SK-N-SH (cell line): Measurements from ENCODE around the gene RASIP1. TPM values are rescaled to one million over a fixed set of nuclear protein-coding genes. Genes with fewer than 3 reads are reported as not detected.

Source experiments
- CTCF ChIA-PET: fragments of 300-600, 350-600 bp; formaldehyde crosslinking; extraction: SDS; loops from one replicate; lab custom pipeline; 2021; lab: Yijun Ruan, JAX
- POLR2A ChIA-PET: fragments of 350-600 bp; sonication (Branson Sonifier 250); formaldehyde crosslinking; extraction: SDS; loops from one replicate; lab custom pipeline; 2020; ENCODE audit warnings: antibody characterized with exemption, inconsistent platforms; lab: Yijun Ruan, JAX
- DNase-seq: peaks from one replicate; pipeline ENCODE4 v3.0.0; 2012
- H2AFZ ChIP-seq: fragments of 200-600 bp; sonication (generic); 2 replicates; pipeline ENCODE4 v1.8.1; 2016; ENCODE audit warnings: antibody characterized with exemption, mild to moderate bottlenecking, low read depth
- H3F3A ChIP-seq: fragments of 200-600 bp; sonication (generic); replicated peaks from 2 replicates; pipeline ENCODE3; 2016; ENCODE audit warnings: antibody characterized with exemption, mild to moderate bottlenecking; ENCODE audit not compliant: insufficient read depth
- H3K27ac ChIP-seq, 2 experiments: fragments of 200-500 bp in 1 of 2; fragments of 200-600 bp in 1 of 2; sonication (Bioruptor generic) in 1 of 2; sonication (generic), shearing (Covaris generic) in 1 of 2; 2 replicates each; pipeline versions ENCODE4 v1.5.1 to v1.6.1; 2014 to 2016; ENCODE audit warnings: low read depth in 2 of 2, inconsistent platforms in 1 of 2, low read length in 1 of 2, mild to moderate bottlenecking in 1 of 2, mixed read lengths in 1 of 2
- H3K27me3 ChIP-seq: fragments of 200-600 bp; sonication (generic), shearing (Covaris generic); 2 replicates; pipeline ENCODE4 v1.6.1; 2016; ENCODE audit warnings: mixed run types; ENCODE audit not compliant: insufficient read depth
- H3K36me3 ChIP-seq, 2 experiments: fragments of 200-500 bp in 1 of 2; fragments of 200-600 bp in 1 of 2; sonication (Bioruptor generic) in 1 of 2; sonication (generic) in 1 of 2; replicated peaks in 1 of 2; 2 replicates each; pipeline versions ENCODE3 to v1.5.1; 2014 to 2016; ENCODE audit warnings: low read length in 1 of 2, mild to moderate bottlenecking in 1 of 2; ENCODE audit not compliant: insufficient read depth in 2 of 2, control insufficient read depth in 1 of 2
- H3K4me1 ChIP-seq, 2 experiments: fragments of 200-500 bp in 1 of 2; fragments of 200-600 bp in 1 of 2; sonication (Bioruptor generic) in 1 of 2; sonication (generic), shearing (Covaris generic) in 1 of 2; 2 replicates each; pipeline versions ENCODE4 v1.5.1 to v1.6.1; 2014 to 2016; ENCODE audit warnings: low read depth in 1 of 2, low read length in 1 of 2, mixed run types in 1 of 2; ENCODE audit not compliant: insufficient read depth in 2 of 2, control insufficient read depth in 1 of 2
- H3K4me2 ChIP-seq: fragments of 200-600 bp; sonication (generic), shearing (Covaris generic); 2 replicates; pipeline ENCODE4 v1.6.1; 2017; ENCODE audit warnings: mixed run types
- H3K4me3 ChIP-seq, 2 experiments: fragments of 200-500 bp in 1 of 2; fragments of 200-600 bp in 1 of 2; sonication (Bioruptor generic) in 1 of 2; sonication (generic), shearing (Covaris generic) in 1 of 2; 2 replicates each; pipeline versions ENCODE4 v1.5.1 to v1.8.1; 2014 to 2016; ENCODE audit warnings: low read depth in 2 of 2, inconsistent platforms in 1 of 2, low read length in 1 of 2, mild to moderate bottlenecking in 1 of 2, mixed read lengths in 1 of 2, moderate library complexity in 1 of 2
- H3K79me2 ChIP-seq: fragments of 200-600 bp; sonication (generic); 2 replicates; pipeline ENCODE4 v1.8.1; 2017; ENCODE audit warnings: mild to moderate bottlenecking; ENCODE audit not compliant: insufficient read depth
- H3K9ac ChIP-seq: fragments of 200-600 bp; sonication (generic); 2 replicates; pipeline ENCODE4 v1.6.1; 2017; ENCODE audit warnings: mixed run types
- H3K9me2 ChIP-seq: fragments of 200-600 bp; sonication (generic); 2 replicates; pipeline ENCODE4 v1.6.1; 2017; ENCODE audit warnings: mixed run types
- H3K9me3 ChIP-seq: fragments of 200-600 bp; sonication (generic); 2 replicates; pipeline ENCODE4 v1.6.1; 2017; ENCODE audit warnings: mixed run types, mild to moderate bottlenecking, moderate library complexity
- H4K20me1 ChIP-seq: fragments of 200-600 bp; sonication (generic); 2 replicates; pipeline ENCODE4 v1.6.1; 2017; ENCODE audit warnings: mild to moderate bottlenecking, mixed run types; ENCODE audit not compliant: insufficient read depth
- CTCF ChIP-seq: fragments of 200-600 bp; sonication (generic); IDR thresholded peaks from 2 replicates; pipeline ENCODE4 v1.6.1; 2017; ENCODE audit warnings: antibody characterized with exemption, mild to moderate bottlenecking, moderate library complexity
- ELF1 ChIP-seq: IDR thresholded peaks from 2 replicates; pipeline ENCODE4 v1.4.0; 2012
- EP300 ChIP-seq, 2 experiments: IDR thresholded peaks; 2 replicates each; pipeline versions ENCODE4 v1.4.0 to v1.6.1; 2012; ENCODE audit warnings: borderline replicate concordance in 1 of 2, low read depth in 1 of 2, low read length in 1 of 2
- EZH2phosphoT487 ChIP-seq: fragments of 200-600 bp; sonication (generic); IDR thresholded peaks from 2 replicates; pipeline ENCODE4 v1.6.1; 2017; ENCODE audit warnings: low read depth, mixed run types, mild to moderate bottlenecking, antibody characterized with exemption, moderate library complexity, borderline replicate concordance
- FOSL2 ChIP-seq: IDR thresholded peaks from 2 replicates; pipeline ENCODE4 v1.4.0; 2012; ENCODE audit warnings: low read depth, mild to moderate bottlenecking, moderate library complexity, borderline replicate concordance
- FOXJ3 ChIP-seq: sonication (generic); formaldehyde crosslinking; IDR thresholded peaks from 2 replicates; pipeline ENCODE4 v1.5.1; 2020; ENCODE audit warnings: mild to moderate bottlenecking, missing genetic modification reagents
- JUND ChIP-seq: IDR thresholded peaks from 2 replicates; pipeline ENCODE4 v1.4.0; 2012
- MEF2A ChIP-seq: IDR thresholded peaks from 2 replicates; pipeline ENCODE4 v1.4.0; 2012; ENCODE audit warnings: low read depth, borderline replicate concordance
- MXI1 ChIP-seq: IDR thresholded peaks from 2 replicates; pipeline ENCODE4 v1.6.1; 2012; ENCODE audit warnings: mild to moderate bottlenecking, low read depth, low read length, improper control_type of control experiment
- NFIC ChIP-seq: IDR thresholded peaks from 2 replicates; pipeline ENCODE4 v1.4.0; 2012; ENCODE audit warnings: borderline replicate concordance
- POLR2AphosphoS5 ChIP-seq: IDR thresholded peaks from 2 replicates; pipeline ENCODE4 v1.6.1; 2012; ENCODE audit warnings: low read depth, low read length
- REST ChIP-seq: IDR thresholded peaks from 2 replicates; pipeline ENCODE4 v1.6.1; 2012; ENCODE audit warnings: mild to moderate bottlenecking, low read depth, low read length, moderate library complexity
- SIN3A ChIP-seq: IDR thresholded peaks from 2 replicates; pipeline ENCODE4 v1.6.1; 2012; ENCODE audit warnings: low read depth, mild to moderate bottlenecking, low read length, moderate library complexity, borderline replicate concordance
- TCF12 ChIP-seq: IDR thresholded peaks from 2 replicates; pipeline ENCODE4 v1.4.0; 2012
- YY1 ChIP-seq: IDR thresholded peaks from 2 replicates; pipeline ENCODE4 v1.4.0; 2012; ENCODE audit warnings: low read depth, mild to moderate bottlenecking
- WGBS: methylation state at CpG from one replicate; pipeline ENCODE4 v1.1.6; 2017; ENCODE audit warnings: low lambda C conversion rate; 5-methylcytosine and 5-hydroxymethylcytosine counted together
- polyA plus RNA-seq, 3 experiments: library from polyadenylated mRNA; depleted of rRNA; stranded (reverse); fragments of >200 nt; gene quantifications; 2 replicates each; pipeline ENCODE4 v1.2.3, GENCODE V29; 2012
- TF ChIP-seq, protein P1 (sequence below): fragments of 150-350 bp; IDR thresholded peaks from 2 replicates; pipeline ENCODE4 v1.6.1; 2017; ENCODE audit warnings: antibody characterized with exemption, low read length, low read depth, borderline replicate concordance

RASIP1 gene
- polyA plus RNA-seq, 1 of the 3 experiments (the other 2 are of a cell fraction): 0.41 TPM

DNA sequence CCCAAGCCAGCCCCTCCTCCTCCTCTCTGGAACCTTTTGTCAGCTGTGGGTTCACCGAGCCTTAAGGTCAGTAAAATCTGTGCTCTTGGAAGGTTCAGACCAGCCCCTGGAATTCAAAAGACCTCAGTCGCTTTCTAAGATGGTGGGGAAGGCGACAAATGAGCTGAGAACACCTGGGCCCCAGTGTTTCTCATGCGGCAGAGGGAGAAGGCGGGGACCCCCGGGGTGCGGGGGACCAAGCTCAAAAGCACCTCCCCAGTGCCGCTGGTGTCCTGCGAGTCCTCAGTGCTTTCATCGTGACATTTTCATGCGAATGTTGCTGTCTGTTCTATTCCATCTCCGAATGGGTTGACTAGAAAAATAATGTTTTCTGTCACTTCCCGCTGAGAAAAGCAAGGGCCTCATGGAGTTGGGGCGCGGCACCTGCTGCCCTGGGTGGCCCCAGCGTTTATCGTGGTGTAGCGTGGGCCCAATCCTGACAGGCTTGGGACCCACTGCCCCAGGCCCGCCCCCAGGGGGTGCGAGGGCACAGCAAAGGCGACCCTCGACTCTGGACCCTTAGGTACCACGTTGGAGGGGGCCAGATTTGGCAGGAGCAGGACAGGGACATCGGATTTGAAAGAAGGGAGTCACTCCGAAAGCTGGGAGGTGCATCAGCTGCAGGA lies 66.8 kb downstream of the RASIP1 start:
- H3K27me3 ChIP-seq: no peaks in the 10 kb centered on the region
- no peaks in the 10 kb centered on the region for H3K9me3 ChIP-seq
- POLR2A ChIA-PET: no interaction called here
- no peaks in the 10 kb centered on the region for H4K20me1 ChIP-seq
- no peak for DNase-seq
- peaks cover 0 to 8% of the 10 kb centered on the region in 2 experiments; a peak in 1 of 4 replicates for H3K4me1 ChIP-seq
- 87% methylated on average over 21 of the region's 25 CpGs for WGBS
- no peaks in the 10 kb centered on the region for H3F3A ChIP-seq
- H3K79me2 ChIP-seq: no peaks in the 10 kb centered on the region
- H3K4me2 ChIP-seq: no peak overlapping the region
- H3K27ac ChIP-seq: no peak overlapping the region
- TF ChIP-seq FOSL2 (no peak), MEF2A (no peak), MXI1 (no peak), POLR2AphosphoS5 (no peak), YY1 (no peak), EP300 (IDR thresholded peaks at IDR 0.05; ENCODE audit: borderline replicate concordance in 1 of 2, low read depth in 1 of 2, low read length in 1 of 2) (no peak), REST (no peak), EZH2phosphoT487 (no peak), FOXJ3 (CRISPR knock-in tag) (no peak), SIN3A (no peak), NFIC (no peak)
- TF ChIP-seq, all 33 proteins: peak for 0
- Histone ChIP-seq H3K9ac (no peak overlapping the region), H3K4me3 (no peak overlapping the region), H2AFZ (no peak overlapping the region), H3K9me2 (no peaks in the 10 kb centered on the region), H3K36me3 (no peaks in the 10 kb centered on the region)
- CTCF ChIA-PET: interaction anchor here (0.7 to 3.7 kb wide), 9 partner anchors 17 to 826 kb away, joined by 3 to 35 read pairs (median 13); partner anchors contain the start of genes BAX, CA11 and FUT2

DNA sequence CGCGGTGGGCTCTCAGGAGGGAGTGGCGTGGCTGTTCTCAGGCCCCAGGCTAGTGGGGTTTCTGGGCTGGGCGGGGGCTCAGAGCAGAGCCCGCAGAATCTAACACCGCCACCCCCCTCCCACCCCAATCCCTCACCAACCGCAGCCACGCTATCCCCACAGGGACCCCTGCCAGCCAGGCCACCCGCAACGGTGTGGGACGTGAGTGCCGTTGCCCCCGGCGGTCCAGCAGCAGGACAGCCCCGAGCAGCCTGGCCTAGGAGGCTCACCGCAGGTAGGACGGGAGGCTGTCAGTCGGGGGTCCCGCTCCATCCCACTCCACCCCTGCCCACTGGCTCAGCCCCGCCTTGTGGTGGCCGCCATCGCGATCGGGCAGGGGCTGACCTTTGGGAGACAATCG lies 67.4 kb downstream of the RASIP1 start, which contains the start of gene NTN5:
Gene NTN5, minus strand, starts transcription at position 24 of the 400 bp plus-strand sequence. CDS start 2,031 bp downstream, outside the sequence.
- POLR2A ChIA-PET: no interaction called here
- Histone ChIP-seq H3K36me3 (no peaks in the 10 kb centered on the region), H3K9me3 (no peaks in the 10 kb centered on the region), H3F3A (no peaks in the 10 kb centered on the region), H3K4me1 (peaks cover 0 to 8% of the 10 kb centered on the region in 2 experiments; a peak in 1 of 4 replicates), H3K4me3 (no peak within 1 kb of the TSS), H4K20me1 (no peaks in the 10 kb centered on the region), H3K27me3 (no peaks in the 10 kb centered on the region), H2AFZ (no peak within 1 kb of the TSS), H3K9me2 (no peaks in the 10 kb centered on the region), H3K9ac (no peak within 1 kb of the TSS), H3K79me2 (no peaks in the 10 kb centered on the region), H3K4me2 (no peak within 1 kb of the TSS), H3K27ac (no peak within 1 kb of the TSS)
- WGBS: 92% methylated on average over 13 of the region's 25 CpGs
- DNase-seq: no peak
- TF ChIP-seq TCF12 (no peak), POLR2AphosphoS5 (no peak), JUND (no peak), ELF1 (no peak), CTCF (no peak)
- TF ChIP-seq, protein P1, sequence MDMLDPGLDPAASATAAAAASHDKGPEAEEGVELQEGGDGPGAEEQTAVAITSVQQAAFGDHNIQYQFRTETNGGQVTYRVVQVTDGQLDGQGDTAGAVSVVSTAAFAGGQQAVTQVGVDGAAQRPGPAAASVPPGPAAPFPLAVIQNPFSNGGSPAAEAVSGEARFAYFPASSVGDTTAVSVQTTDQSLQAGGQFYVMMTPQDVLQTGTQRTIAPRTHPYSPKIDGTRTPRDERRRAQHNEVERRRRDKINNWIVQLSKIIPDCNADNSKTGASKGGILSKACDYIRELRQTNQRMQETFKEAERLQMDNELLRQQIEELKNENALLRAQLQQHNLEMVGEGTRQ: no peak
- CTCF ChIA-PET: interaction anchor here (3.3 to 3.7 kb wide), 3 partner anchors 19 to 40 kb away, joined by 19 to 35 read pairs (median 30); partner anchors contain the start of gene CA11
